Tibial artery (tissue), 4 donors: ENCODE data around the gene XYLT2.
A peak's percentile ranks its signal among the peaks of the same experiment; 100 is the strongest.
"Not testable (repeated sequence)": the region's sequence is repeated elsewhere in the genome, so short reads cannot be mapped to it uniquely, and the experiment has no call there.

Experiments used
- DNase-seq, 2 donors: peaks; one replicate each; pipeline ENCODE4 v3.0.0-alpha.2; 2019
- H3K27ac ChIP-seq, 2 donors: fragments of 200-600 bp; sonication (generic) in 1 of 2; 1 replicate in 1 of 2; 2 replicates in 1 of 2; pipeline ENCODE4 v1.5.1; 2018 to 2019; ENCODE audit warnings: mild to moderate bottlenecking in 1 of 2
- H3K27me3 ChIP-seq, 2 donors: fragments of 200-600 bp; sonication (generic) in 1 of 2; one replicate each; pipeline versions ENCODE4 v1.5.1 to v1.6.0; 2016 to 2019
- H3K36me3 ChIP-seq, 3 donors: fragments of 200-600 bp; sonication (generic) in 2 of 3; one replicate each; pipeline ENCODE4 v1.5.1; 2016 to 2019; ENCODE audit warnings: mild to moderate bottlenecking in 2 of 3
- H3K4me1 ChIP-seq, 4 donors: fragments of 200-600 bp; sonication (generic) in 2 of 4; 1 replicate in 3 of 4; 2 replicates in 1 of 4; pipeline ENCODE4 v1.5.1; 2016 to 2019
- H3K4me3 ChIP-seq, 2 donors: fragments of 200-600 bp; sonication (generic) in 1 of 2; 1 replicate in 1 of 2; 2 replicates in 1 of 2; pipeline ENCODE4 v1.5.1; 2018 to 2019; ENCODE audit warnings: mild to moderate bottlenecking in 2 of 2
- H3K9me3 ChIP-seq, 3 donors: fragments of 200-600 bp; sonication (generic) in 1 of 3; one replicate each; pipeline ENCODE4 v1.5.1; 2016 to 2019
- intact Hi-C: fragments of 100-400 bp; cut with DNase I; formaldehyde crosslinking; loops from one replicate; pipeline ENCODE4 v1.15.0; 2023; ENCODE audit warnings: low total_unique reads
- TF ChIP-seq, protein P1 (sequence below), 2 experiments: fragments of 200-600 bp in 1 of 2; fragments of 450-650 bp in 1 of 2; IDR thresholded peaks; one replicate each; pipeline ENCODE4 v1.5.1; 2017 to 2019; ENCODE audit warnings: antibody characterized with exemption in 2 of 2, mild to moderate bottlenecking in 1 of 2, moderate library complexity in 1 of 2

XYLT2 gene

DNA sequence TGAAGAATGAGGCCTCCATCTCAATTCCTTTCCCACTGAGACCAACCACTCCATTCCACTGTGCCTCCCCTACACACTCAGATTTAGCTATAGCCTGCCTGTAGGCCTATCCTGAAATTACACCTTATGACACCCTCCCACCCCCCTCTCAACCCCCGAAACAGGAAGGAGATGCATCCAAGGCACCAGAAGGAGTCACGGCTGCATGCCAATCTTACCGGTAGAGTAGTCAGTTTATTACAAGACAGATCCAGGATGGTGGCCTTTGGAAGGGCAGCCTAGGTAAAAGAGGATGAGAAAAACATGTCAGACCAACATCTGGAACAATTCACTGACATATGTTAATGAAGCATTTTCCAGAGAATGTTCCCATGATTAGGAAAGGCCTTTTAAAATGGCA, 48.8 kb downstream of the XYLT2 start:
- Histone ChIP-seq H3K9me3 (no peaks in the 10 kb centered on the region), H3K36me3 (peaks cover 47 to 54% (median 53%) of the 10 kb centered on the region in 3 donors), H3K4me1 (peaks cover 0 to 25% (median 19%) of the 10 kb centered on the region in 4 donors), H3K27me3 (no peaks in the 10 kb centered on the region), H3K27ac (no peak overlapping the region), H3K4me3 (no peak overlapping the region)
- TF ChIP-seq, protein P1, sequence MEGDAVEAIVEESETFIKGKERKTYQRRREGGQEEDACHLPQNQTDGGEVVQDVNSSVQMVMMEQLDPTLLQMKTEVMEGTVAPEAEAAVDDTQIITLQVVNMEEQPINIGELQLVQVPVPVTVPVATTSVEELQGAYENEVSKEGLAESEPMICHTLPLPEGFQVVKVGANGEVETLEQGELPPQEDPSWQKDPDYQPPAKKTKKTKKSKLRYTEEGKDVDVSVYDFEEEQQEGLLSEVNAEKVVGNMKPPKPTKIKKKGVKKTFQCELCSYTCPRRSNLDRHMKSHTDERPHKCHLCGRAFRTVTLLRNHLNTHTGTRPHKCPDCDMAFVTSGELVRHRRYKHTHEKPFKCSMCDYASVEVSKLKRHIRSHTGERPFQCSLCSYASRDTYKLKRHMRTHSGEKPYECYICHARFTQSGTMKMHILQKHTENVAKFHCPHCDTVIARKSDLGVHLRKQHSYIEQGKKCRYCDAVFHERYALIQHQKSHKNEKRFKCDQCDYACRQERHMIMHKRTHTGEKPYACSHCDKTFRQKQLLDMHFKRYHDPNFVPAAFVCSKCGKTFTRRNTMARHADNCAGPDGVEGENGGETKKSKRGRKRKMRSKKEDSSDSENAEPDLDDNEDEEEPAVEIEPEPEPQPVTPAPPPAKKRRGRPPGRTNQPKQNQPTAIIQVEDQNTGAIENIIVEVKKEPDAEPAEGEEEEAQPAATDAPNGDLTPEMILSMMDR (IDR thresholded peaks at IDR 0.05), result no peak
- no peak for DNase-seq
- intact Hi-C loops, result no loop called here

DNA sequence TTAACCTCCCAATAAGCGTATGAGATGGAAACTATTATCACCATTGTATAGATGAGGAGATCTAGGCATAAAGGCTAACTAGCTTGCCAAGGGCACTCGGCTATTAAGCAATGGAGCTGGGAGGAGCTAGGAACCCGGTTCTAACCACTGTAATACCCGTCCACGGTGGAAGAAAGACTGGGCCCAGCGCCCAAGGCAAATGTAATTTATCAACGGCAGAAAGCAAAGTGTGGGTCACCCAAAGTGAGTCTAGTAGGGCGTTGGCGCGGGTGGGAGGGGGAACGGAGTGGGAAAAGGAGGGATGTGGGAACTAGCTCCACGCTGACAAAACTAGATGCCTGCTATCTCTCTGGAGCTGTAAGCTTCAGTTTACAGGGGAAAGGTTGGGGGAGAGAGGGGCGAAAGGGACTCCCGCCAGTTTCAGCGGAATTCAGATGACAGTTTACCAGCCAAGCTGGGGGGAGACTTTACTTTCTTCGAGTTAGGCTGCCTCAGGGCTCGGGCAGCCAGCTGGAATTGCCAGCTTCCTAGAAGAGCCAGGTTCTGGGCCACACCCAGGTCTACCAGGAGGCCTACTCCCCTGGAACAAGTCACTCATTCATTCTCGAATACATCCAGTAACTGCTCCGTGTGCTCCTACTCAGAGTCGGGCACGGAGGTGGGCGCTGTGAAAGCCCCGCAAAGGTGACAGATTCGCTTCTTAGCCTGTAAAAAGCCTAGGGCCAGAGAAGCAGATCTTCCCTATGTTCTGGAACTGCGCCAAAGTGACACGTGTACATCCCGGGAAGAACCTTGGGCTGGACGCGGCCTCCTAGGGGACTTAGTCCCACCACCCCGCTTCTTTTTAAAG, 50.6 kb downstream of the XYLT2 start:
- TF ChIP-seq, protein P1 (IDR thresholded peaks at IDR 0.05), result no peak
- Histone ChIP-seq H3K27me3 (no peaks in the 10 kb centered on the region), H3K36me3 (peaks cover 35 to 36% (median 35%) of the 10 kb centered on the region in 3 donors), H3K4me3 (peak overlapping the region; percentile 81 to 94), H3K9me3 (no peaks in the 10 kb centered on the region), H3K4me1 (peaks cover 0 to 25% (median 19%) of the 10 kb centered on the region in 4 donors), H3K27ac (peak overlapping the region; percentile 75 to 82)
- intact Hi-C loops, result no loop called here
- no peak for DNase-seq

DNA sequence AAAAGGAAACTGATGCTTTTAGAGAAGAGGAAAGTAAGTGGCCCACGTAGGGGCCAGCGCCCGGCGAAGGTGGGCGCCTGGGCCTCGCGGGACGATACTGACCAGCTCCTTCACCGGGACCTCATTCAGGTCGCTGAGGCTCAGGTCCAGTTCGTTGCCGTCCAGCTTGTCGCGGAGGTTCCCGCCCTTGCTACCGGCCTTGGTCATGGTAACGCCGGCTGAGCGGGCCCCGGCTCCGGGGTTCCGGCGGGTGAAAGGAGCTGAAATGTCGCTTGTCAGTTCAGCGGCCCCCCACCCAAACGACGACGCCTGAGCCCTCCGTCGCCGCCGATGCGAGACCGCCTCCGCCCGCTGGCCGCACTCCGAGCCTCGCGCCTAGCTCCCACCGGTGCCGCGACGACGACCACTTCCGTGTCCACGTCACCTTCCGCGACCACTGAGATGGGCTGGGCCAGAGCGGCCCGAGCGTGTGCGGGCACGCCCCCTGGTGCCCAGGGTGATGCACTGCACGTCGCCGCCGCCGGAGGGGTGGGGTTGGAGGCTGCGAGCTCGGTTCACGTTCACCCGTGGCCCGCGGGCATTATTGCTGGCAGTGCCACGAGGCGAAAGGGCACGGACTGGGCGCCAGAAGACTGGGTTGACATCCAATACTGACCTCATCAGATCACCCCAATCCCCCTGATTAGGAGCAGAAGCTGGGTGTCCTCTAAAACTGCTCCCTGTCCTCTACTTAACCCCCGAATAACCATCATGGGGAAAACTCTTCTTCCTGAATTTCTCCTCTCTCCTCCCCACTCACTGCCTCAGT, 51.4 kb downstream of the XYLT2 start, which contains the start of gene LRRC59:
Gene LRRC59 (minus strand): TSS at position 413 of the 808 bp plus-strand sequence. CDS start 206 bp downstream, at position 207.
- Histone ChIP-seq H3K4me3 (peak within 1 kb of the TSS; percentile 81 to 94), H3K9me3 (no peaks in the 10 kb centered on the region), H3K27ac (peak within 1 kb of the TSS; percentile 75 to 82), H3K36me3 (peaks cover 27 to 28% (median 27%) of the 10 kb centered on the region in 3 donors), H3K27me3 (no peaks in the 10 kb centered on the region), H3K4me1 (peaks cover 0 to 25% (median 19%) of the 10 kb centered on the region in 4 donors)
- intact Hi-C loops, result no loop called here
- peak; percentile 84 to 91 for DNase-seq
- TF ChIP-seq, protein P1 (IDR thresholded peaks at IDR 0.05), result peak; percentile 94 to 96

DNA sequence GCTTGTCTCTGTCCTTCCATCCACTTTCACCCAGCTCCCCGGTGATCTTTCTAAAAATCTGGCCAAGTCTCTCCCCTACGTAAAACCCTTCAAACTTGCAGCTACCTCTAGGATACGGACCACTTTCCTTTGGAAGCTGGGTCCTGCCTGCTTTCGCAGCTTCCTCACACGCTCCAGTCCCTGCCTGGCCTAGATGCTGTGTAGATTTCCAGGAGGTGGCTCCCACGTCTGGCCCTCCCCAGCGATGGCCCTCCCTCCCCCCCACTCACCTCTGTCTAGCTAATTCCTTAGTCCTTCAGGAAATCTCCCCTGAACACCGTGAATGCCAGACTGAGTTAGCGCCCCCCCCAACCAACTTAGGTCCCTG, 52.0 kb downstream of the XYLT2 start:
- intact Hi-C loops, result no loop called here
- H3K27ac ChIP-seq, result peak overlapping the region in 1 of 2 donors; percentile 82
- DNase-seq, result no peak
- H3K36me3 ChIP-seq, result peaks cover 21 to 22% (median 21%) of the 10 kb centered on the region in 3 donors
- H3K4me3 ChIP-seq, result peak overlapping the region; percentile 81 to 94
- TF ChIP-seq, protein P1 (IDR thresholded peaks at IDR 0.05), result no peak
- peaks cover 0 to 25% (median 19%) of the 10 kb centered on the region in 4 donors for H3K4me1 ChIP-seq
- H3K27me3 ChIP-seq, result no peaks in the 10 kb centered on the region
- H3K9me3 ChIP-seq, result no peaks in the 10 kb centered on the region

DNA sequence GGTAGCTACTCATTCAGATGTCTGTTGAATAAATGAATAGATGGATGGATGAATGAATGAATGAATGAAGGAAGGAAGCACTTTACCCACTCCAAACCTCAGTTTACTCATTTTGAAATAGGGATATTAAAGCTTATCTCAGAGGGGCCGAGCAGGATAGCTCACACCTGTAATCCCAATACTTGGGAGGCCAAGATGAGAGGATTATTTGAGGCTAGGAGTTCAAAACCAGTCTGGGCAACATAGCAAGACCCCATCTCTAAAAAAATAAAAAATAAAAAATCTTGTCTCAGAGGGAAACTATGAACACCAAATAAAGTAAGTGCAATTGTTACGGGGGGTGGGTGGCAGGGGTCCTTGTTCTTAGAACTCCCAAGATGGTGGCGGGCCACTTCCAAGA, 52.7 kb downstream of the XYLT2 start:
- H3K27ac ChIP-seq, H3K27me3 ChIP-seq, DNase-seq, H3K4me3 ChIP-seq, intact Hi-C loops, H3K9me3 ChIP-seq: not testable (repeated sequence)
- peaks cover 13 to 14% (median 14%) of the 10 kb centered on the region in 3 donors for H3K36me3 ChIP-seq
- H3K4me1 ChIP-seq, result peaks cover 0 to 25% (median 19%) of the 10 kb centered on the region in 4 donors

DNA sequence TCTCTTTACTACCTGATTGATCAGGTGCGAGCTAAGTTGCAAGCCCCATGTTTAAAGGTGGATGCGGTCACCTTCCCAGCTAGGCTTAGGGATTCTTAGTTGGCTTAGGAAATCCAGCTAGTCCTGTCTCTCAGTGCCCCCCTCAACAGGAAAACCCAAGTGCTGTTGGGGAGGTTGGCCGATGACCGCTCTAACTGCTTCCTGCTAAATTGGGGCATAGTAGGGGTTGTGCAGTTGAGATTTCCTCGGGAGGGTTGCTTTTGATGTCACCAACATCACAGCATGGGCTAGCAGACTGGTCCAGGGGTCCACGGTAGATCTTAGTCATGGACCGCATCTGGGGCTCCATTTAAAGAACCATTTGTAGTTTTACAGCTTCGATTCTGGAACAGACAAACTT, 53.7 kb downstream of the XYLT2 start:
- H3K27ac ChIP-seq, H3K27me3 ChIP-seq, intact Hi-C loops, H3K9me3 ChIP-seq, DNase-seq, H3K4me3 ChIP-seq, H3K36me3 ChIP-seq: not testable (repeated sequence)
- peaks cover 0 to 25% (median 18%) of the 10 kb centered on the region in 4 donors for H3K4me1 ChIP-seq

DNA sequence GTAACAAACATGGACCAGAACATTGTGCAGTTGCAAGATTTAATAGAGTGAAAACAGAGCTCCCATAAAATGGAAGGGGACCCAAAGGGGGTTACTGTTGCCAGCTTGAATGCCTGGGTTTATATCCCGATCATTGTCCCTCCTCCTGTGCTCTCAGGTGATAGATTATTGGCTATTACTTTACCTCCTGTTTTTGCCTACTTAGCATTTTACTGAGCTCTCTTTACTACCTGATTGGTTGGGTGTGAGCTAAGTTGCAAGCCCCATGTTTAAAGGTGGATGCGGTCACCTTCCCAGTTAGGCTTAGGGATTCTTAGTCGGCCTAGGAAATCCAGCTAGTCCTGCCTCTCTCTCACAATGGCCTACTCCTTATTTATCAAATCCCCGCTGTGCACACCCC, 59.4 kb downstream of the XYLT2 start:
- H3K27me3 ChIP-seq, result peaks cover 0 to 24% of the 10 kb centered on the region in 2 donors
- H3K27ac ChIP-seq, H3K9me3 ChIP-seq, intact Hi-C loops, H3K36me3 ChIP-seq, H3K4me3 ChIP-seq, DNase-seq, H3K4me1 ChIP-seq: not testable (repeated sequence)
